HG02610 (cell line): ENCODE data around the gene SHROOM4.

Experiments
- ATAC-seq: cut with Tn5 transposase; IDR thresholded peaks from one replicate; pipeline ENCODE4 v1.9.1; 2021; ENCODE audit warnings: mild to moderate bottlenecking, moderate library complexity; ENCODE audit not compliant: unreplicated experiment

Gene SHROOM4

GRCh38 chrX:50787099-50787498, 26.9 kb downstream of the SHROOM4 start:
- ATAC-seq, result no peak

GRCh38 chrX:50780144-50780543, 33.9 kb downstream of the SHROOM4 start:
- no peak for ATAC-seq

GRCh38 chrX:50779694-50780093, 34.3 kb downstream of the SHROOM4 start:
- no peak for ATAC-seq

- ATAC-seq, result no peak
Observed at GRCh38 chrX:50778272-50778671, 35.7 kb downstream of the SHROOM4 start.

- no peak for ATAC-seq
Observed at GRCh38 chrX:50776248-50776647, 37.7 kb downstream of the SHROOM4 start.

- ATAC-seq, result no peak
Observed at GRCh38 chrX:50771382-50771781, 42.6 kb downstream of the SHROOM4 start.

- ATAC-seq, result no peak
Observed at GRCh38 chrX:50770702-50771101, 43.3 kb downstream of the SHROOM4 start.

- ATAC-seq, result no peak
Observed at GRCh38 chrX:50769389-50770063, 44.5 kb downstream of the SHROOM4 start.

GRCh38 chrX:50768801-50769200, 45.2 kb downstream of the SHROOM4 start:
- ATAC-seq, result no peak

GRCh38 chrX:50765986-50766385, 48.0 kb downstream of the SHROOM4 start:
- ATAC-seq, result no peak

GRCh38 chrX:50762578-50762977, 51.4 kb downstream of the SHROOM4 start:
- ATAC-seq, result no peak

GRCh38 chrX:50756276-50756675, 57.7 kb downstream of the SHROOM4 start:
- ATAC-seq, result no peak

- no peak for ATAC-seq
Observed at GRCh38 chrX:50751091-50751490, 62.9 kb downstream of the SHROOM4 start.

GRCh38 chrX:50747471-50747900, 66.5 kb downstream of the SHROOM4 start:
- no peak for ATAC-seq

- ATAC-seq, result no peak
Observed at GRCh38 chrX:50736656-50737055, 77.3 kb downstream of the SHROOM4 start.

- ATAC-seq, result no peak
Observed at GRCh38 chrX:50726296-50726695, 87.7 kb downstream of the SHROOM4 start.

GRCh38 chrX:50725310-50725709, 88.7 kb downstream of the SHROOM4 start:
- ATAC-seq, result no peak

- no peak for ATAC-seq
Observed at GRCh38 chrX:50723006-50723405, 91.0 kb downstream of the SHROOM4 start.

- ATAC-seq, result no peak
Observed at GRCh38 chrX:50721764-50722521, 92.1 kb downstream of the SHROOM4 start.

GRCh38 chrX:50719614-50720013, 94.4 kb downstream of the SHROOM4 start:
- no peak for ATAC-seq

GRCh38 chrX:50718776-50719175, 95.2 kb downstream of the SHROOM4 start:
- no peak for ATAC-seq

- ATAC-seq, result no peak
Observed at GRCh38 chrX:50716706-50717105, 97.3 kb downstream of the SHROOM4 start.
